Colonic mucosa (tissue), 4 donors: Measurements from ENCODE around the gene OR6N1. TPM values are rescaled to one million over a fixed set of nuclear protein-coding genes. Genes with fewer than 3 reads are reported as not detected.

Experiments used
- DNase-seq: peaks from one replicate; pipeline ENCODE4 v3.0.0-alpha.2; 2020
- H3K27ac ChIP-seq: fragments of 200-600 bp; one replicate; pipeline ENCODE4 v1.8.0; 2021
- H3K27me3 ChIP-seq: fragments of 200-600 bp; one replicate; pipeline ENCODE4 v1.8.0; 2021
- H3K36me3 ChIP-seq: fragments of 200-600 bp; one replicate; pipeline ENCODE4 v1.8.0; 2021
- H3K4me1 ChIP-seq: fragments of 200-600 bp; one replicate; pipeline ENCODE4 v1.8.0; 2021; ENCODE audit warnings: mild to moderate bottlenecking
- H3K4me3 ChIP-seq: fragments of 200-600 bp; one replicate; pipeline ENCODE4 v1.8.0; 2021
- H3K9ac ChIP-seq, 2 donors: one replicate each; pipeline ENCODE4 v1.7.0; 2013; ENCODE audit warnings: control low read depth in 2 of 2, low read depth in 2 of 2, low read length in 2 of 2
- H3K9me3 ChIP-seq: fragments of 200-600 bp; one replicate; pipeline ENCODE4 v1.8.0; 2021
- CTCF ChIP-seq: fragments of 200-600 bp; IDR thresholded peaks from one replicate; pipeline ENCODE4 v1.8.0; 2022; ENCODE audit warnings: antibody characterized with exemption, mild to moderate bottlenecking
- intact Hi-C: fragments of 100-400 bp; cut with DNase I; formaldehyde crosslinking; loops from one replicate; pipeline ENCODE4 v1.14.1; 2022
- total RNA-seq, 2 donors: library from RNA; stranded (reverse); fragmentation: NEBNext Ultra II Directional in 1 of 2; extraction: Animal tissue kit (Norgen Biotek cat#: 25700) in 1 of 2; gene quantifications; one replicate each; pipeline ENCODE4 v1.2.1, GENCODE V29; 2021
- donor health status: healthy.
- donor health status: DM: no; HTN: no; CAD: no.
- donor health status: DM: no; HTN: no; CAD: no.

OR6N1 gene
- total RNA-seq, 2 donors from 2014 or later, result not detected

GRCh38 chr1:158752155-158752712 lies 19.8 kb downstream of the OR6N1 start:
- no peak for TF ChIP-seq CTCF
- no peaks in the 10 kb centered on the region for H3K9me3 ChIP-seq
- no peak for DNase-seq
- intact Hi-C loops, result no loop called here
- H3K27me3 ChIP-seq, result no peaks in the 10 kb centered on the region
- H3K4me3 ChIP-seq, result no peak overlapping the region
- H3K9ac ChIP-seq, result no peak overlapping the region
- no peaks in the 10 kb centered on the region for H3K36me3 ChIP-seq
- no peak overlapping the region for H3K27ac ChIP-seq
- H3K4me1 ChIP-seq, result no peaks in the 10 kb centered on the region

- no peak for DNase-seq
- no peaks in the 10 kb centered on the region for H3K9me3 ChIP-seq
- H3K4me1 ChIP-seq, result no peaks in the 10 kb centered on the region
- no peak overlapping the region for H3K9ac ChIP-seq
- H3K27ac ChIP-seq, result no peak overlapping the region
- H3K4me3 ChIP-seq, result no peak overlapping the region
- intact Hi-C loops, result no loop called here
- no peaks in the 10 kb centered on the region for H3K27me3 ChIP-seq
- no peak for TF ChIP-seq CTCF
- no peaks in the 10 kb centered on the region for H3K36me3 ChIP-seq
Measured at GRCh38 chr1:158735848-158736247, 36.1 kb downstream of the OR6N1 start.

- no peak overlapping the region for H3K4me3 ChIP-seq
- no peaks in the 10 kb centered on the region for H3K27me3 ChIP-seq
- no peaks in the 10 kb centered on the region for H3K4me1 ChIP-seq
- H3K9me3 ChIP-seq, result no peaks in the 10 kb centered on the region
- H3K27ac ChIP-seq, result no peak overlapping the region
- no peak overlapping the region for H3K9ac ChIP-seq
- no peaks in the 10 kb centered on the region for H3K36me3 ChIP-seq
- TF ChIP-seq CTCF, result no peak
- intact Hi-C loops, result no loop called here
- DNase-seq, result no peak
Measured at GRCh38 chr1:158732524-158732923, 39.5 kb downstream of the OR6N1 start.

- no peak for TF ChIP-seq CTCF
- DNase-seq, result no peak
- Histone ChIP-seq H3K4me1 (no peaks in the 10 kb centered on the region), H3K4me3 (no peak overlapping the region), H3K9me3 (no peaks in the 10 kb centered on the region), H3K9ac (no peak overlapping the region), H3K27ac (no peak overlapping the region), H3K36me3 (no peaks in the 10 kb centered on the region), H3K27me3 (no peaks in the 10 kb centered on the region)
- intact Hi-C loops, result no loop called here
Measured at GRCh38 chr1:158731707-158732106, 40.3 kb downstream of the OR6N1 start.

- H3K4me3 ChIP-seq, result no peak overlapping the region
- H3K9ac ChIP-seq, result no peak overlapping the region
- intact Hi-C loops, result no loop called here
- no peaks in the 10 kb centered on the region for H3K4me1 ChIP-seq
- H3K36me3 ChIP-seq, result no peaks in the 10 kb centered on the region
- no peaks in the 10 kb centered on the region for H3K27me3 ChIP-seq
- no peak overlapping the region for H3K27ac ChIP-seq
- DNase-seq, result no peak
- TF ChIP-seq CTCF, result no peak
- no peaks in the 10 kb centered on the region for H3K9me3 ChIP-seq
Measured at GRCh38 chr1:158730453-158730852, 41.5 kb downstream of the OR6N1 start.
